Endothelial cell of umbilical vein (primary cell): ENCODE measurements around the gene RTEL1. TPM values are rescaled to one million over a fixed set of nuclear protein-coding genes. Genes with fewer than 3 reads are reported as not detected.

Source experiments
- BruUV-seq: library from RNA; stranded (reverse); fragments of 400-500 nt; replicated peaks from 2 replicates; lab custom pipeline; 2021; lab: Mats Ljungman, UMichigan
- CTCF ChIA-PET: fragments of 300-600, 350-600 bp; sonication (Branson Sonifier 250); formaldehyde crosslinking; loops from one replicate; lab custom pipeline; 2021; ENCODE audit warnings: antibody characterized with exemption, inconsistent platforms; lab: Charles Lee
- POLR2A ChIA-PET: fragments of 300-600, 350-600 bp; sonication (Branson Sonifier 250); formaldehyde crosslinking; loops from one replicate; lab custom pipeline; 2021; ENCODE audit warnings: antibody characterized with exemption, inconsistent platforms; lab: Charles Lee
- DNase-seq: peaks from one replicate; pipeline ENCODE4 v3.0.0-alpha.2; 2011; ENCODE audit warnings: low read depth, low spot score
- FAIRE-seq: peaks from 2 replicates; lab custom pipeline; 2011; peaks lifted over from hg19 to GRCh38; lab: Jason Lieb, UNC
- H2AFZ ChIP-seq: 2 replicates; pipeline ENCODE4 v1.6.0; 2012; ENCODE audit warnings: low read depth, low read length, control low read depth, inconsistent platforms
- H3K27ac ChIP-seq: 2 replicates; pipeline ENCODE4 v1.5.1; 2011; ENCODE audit warnings: low read depth, mild to moderate bottlenecking, control low read depth, low read length, moderate library complexity; ENCODE audit not compliant: insufficient read depth
- H3K27me3 ChIP-seq, 2 experiments: 2 replicates each; pipeline versions ENCODE4 v1.6.0 to v1.6.1; 2011; ENCODE audit warnings: low read length in 2 of 2, mixed read lengths in 1 of 2; ENCODE audit not compliant: control insufficient read depth in 2 of 2, insufficient read depth in 2 of 2
- H3K36me3 ChIP-seq, 2 experiments: 2 replicates in 1 of 2; 3 replicates in 1 of 2; pipeline ENCODE4 v1.5.1; 2011; ENCODE audit warnings: low read length in 2 of 2, mild to moderate bottlenecking in 1 of 2, moderate library complexity in 1 of 2; ENCODE audit not compliant: control insufficient read depth in 2 of 2, insufficient read depth in 2 of 2; ENCODE audit errors: extremely low read depth in 1 of 2
- H3K4me1 ChIP-seq: 3 replicates; pipeline ENCODE4 v1.5.1; 2011; ENCODE audit warnings: mild to moderate bottlenecking, low read length; ENCODE audit not compliant: control insufficient read depth, insufficient read depth; ENCODE audit errors: extremely low read depth
- H3K4me2 ChIP-seq: 2 replicates; pipeline ENCODE4 v1.6.1; 2011; ENCODE audit warnings: low read length, control low read depth, mixed read lengths; ENCODE audit not compliant: insufficient read depth
- H3K4me3 ChIP-seq, 3 experiments: fragments of 200-600 bp in 1 of 3; sonication (generic), shearing (Covaris generic) in 1 of 3; replicated peaks in 1 of 3; 2 replicates each; pipeline ENCODE4 v1.5.1; 2011 to 2016; ENCODE audit warnings: control low read depth in 3 of 3, low read length in 3 of 3, mild to moderate bottlenecking in 2 of 3, inconsistent platforms in 1 of 3, low read depth in 1 of 3, moderate library complexity in 1 of 3; ENCODE audit not compliant: insufficient read depth in 1 of 3
- H3K79me2 ChIP-seq: 2 replicates; pipeline ENCODE4 v1.6.0; 2012; ENCODE audit warnings: low read length, inconsistent platforms; ENCODE audit not compliant: control insufficient read depth, insufficient read depth
- H3K9ac ChIP-seq: replicated peaks from 2 replicates; pipeline ENCODE3; 2011; ENCODE audit warnings: low read length, control low read depth; ENCODE audit not compliant: insufficient read depth; ENCODE audit errors: extremely low read depth
- H3K9me1 ChIP-seq: replicated peaks from 3 replicates; pipeline ENCODE4 v1.6.0; 2011; ENCODE audit warnings: mild to moderate bottlenecking, low read length; ENCODE audit not compliant: control insufficient read depth, insufficient read depth; ENCODE audit errors: extremely low read depth
- H3K9me3 ChIP-seq: replicated peaks from 2 replicates; pipeline ENCODE4 v1.5.1; 2012; ENCODE audit warnings: low read length, inconsistent platforms; ENCODE audit not compliant: control insufficient read depth, insufficient read depth
- H4K20me1 ChIP-seq: replicated peaks from 2 replicates; pipeline ENCODE3; 2011; ENCODE audit warnings: mild to moderate bottlenecking, low read length; ENCODE audit not compliant: control insufficient read depth, insufficient read depth; ENCODE audit errors: extremely low read depth
- EZH2 ChIP-seq: IDR thresholded peaks from 2 replicates; pipeline ENCODE4 v1.6.1; 2012; ENCODE audit warnings: borderline replicate concordance, low read depth, mild to moderate bottlenecking, moderate library complexity, low read length, inconsistent platforms; ENCODE audit not compliant: severe bottlenecking
- FOS ChIP-seq: IDR thresholded peaks from 2 replicates; pipeline ENCODE4 v1.6.1; 2011; ENCODE audit warnings: mild to moderate bottlenecking, low read length, moderate library complexity, borderline replicate concordance; ENCODE audit not compliant: insufficient read depth
- GATA2 ChIP-seq: IDR thresholded peaks from 2 replicates; pipeline ENCODE4 v1.7.0; 2011; ENCODE audit warnings: low read depth, mild to moderate bottlenecking, moderate library complexity, mixed read lengths, low read length; ENCODE audit not compliant: insufficient read length, insufficient read depth
- JUN ChIP-seq: IDR thresholded peaks from 2 replicates; pipeline ENCODE4 v1.6.1; 2011; ENCODE audit warnings: borderline replicate concordance, low read depth; ENCODE audit not compliant: insufficient read length, insufficient read depth
- MYC ChIP-seq: IDR thresholded peaks from one replicate; pipeline ENCODE4 v1.6.1; 2011; ENCODE audit warnings: mild to moderate bottlenecking, low read depth, low read length
- POLR2A ChIP-seq: IDR thresholded peaks from 2 replicates; pipeline ENCODE4 v1.6.1; 2012; ENCODE audit warnings: low read depth, mild to moderate bottlenecking, control low read depth, low read length
- POLR2AphosphoS5 ChIP-seq: IDR thresholded peaks from 2 replicates; pipeline ENCODE4 v1.6.1; 2012; ENCODE audit warnings: low read depth, mild to moderate bottlenecking, control low read depth, low read length, moderate library complexity; ENCODE audit not compliant: insufficient read depth
- dilution Hi-C: fragments of 300-500 bp; cut with MboI; formaldehyde crosslinking; loops from one replicate; pipeline ENCODE4 v1.15.0; 2019; ENCODE audit warnings: low sequenced_read_pairs; ENCODE audit not compliant: extremely low pct_ligation_motif_present
- intact Hi-C: fragments of 100-400 bp; cut with micrococcal nuclease; formaldehyde crosslinking; loops from one replicate; pipeline ENCODE4 v1.10.0; 2022
- polyA plus RNA-seq, 4 experiments: library from polyadenylated mRNA; depleted of rRNA in 3 of 4; stranded (reverse) in 3 of 4; unstranded in 1 of 4; fragments of >200 nt; gene quantifications; 2 replicates each; pipeline versions ENCODE4 v1.2.1 to v1.2.3, GENCODE V29; 2011 to 2012; ENCODE audit warnings: missing spikeins in 1 of 4
- total RNA-seq: library from RNA; stranded (reverse); gene quantifications from 2 replicates; pipeline ENCODE4 v1.2.3, GENCODE V29; 2021
- TF ChIP-seq, protein P1 (sequence below): IDR thresholded peaks from 2 replicates; pipeline ENCODE4 v1.6.1; 2011; ENCODE audit not compliant: insufficient read depth, insufficient read length
- TF ChIP-seq, protein P2 (sequence below), 2 donors: IDR thresholded peaks; 1 replicate in 1 of 2; 2 replicates in 1 of 2; pipeline ENCODE4 v1.5.1; 2011; ENCODE audit warnings: low read length in 2 of 2, mild to moderate bottlenecking in 2 of 2, moderate library complexity in 2 of 2, control low read depth in 1 of 2, inconsistent platforms in 1 of 2, low read depth in 1 of 2; ENCODE audit not compliant: insufficient read depth in 1 of 2; ENCODE audit errors: extremely low read depth in 1 of 2

The RTEL1 gene
- total and polyA plus RNA-seq, 2 donors (not counting 3 experiments of a cell fraction or from before 2014, with no cell fraction given) = 17.0 to 44.9 TPM

DNA sequence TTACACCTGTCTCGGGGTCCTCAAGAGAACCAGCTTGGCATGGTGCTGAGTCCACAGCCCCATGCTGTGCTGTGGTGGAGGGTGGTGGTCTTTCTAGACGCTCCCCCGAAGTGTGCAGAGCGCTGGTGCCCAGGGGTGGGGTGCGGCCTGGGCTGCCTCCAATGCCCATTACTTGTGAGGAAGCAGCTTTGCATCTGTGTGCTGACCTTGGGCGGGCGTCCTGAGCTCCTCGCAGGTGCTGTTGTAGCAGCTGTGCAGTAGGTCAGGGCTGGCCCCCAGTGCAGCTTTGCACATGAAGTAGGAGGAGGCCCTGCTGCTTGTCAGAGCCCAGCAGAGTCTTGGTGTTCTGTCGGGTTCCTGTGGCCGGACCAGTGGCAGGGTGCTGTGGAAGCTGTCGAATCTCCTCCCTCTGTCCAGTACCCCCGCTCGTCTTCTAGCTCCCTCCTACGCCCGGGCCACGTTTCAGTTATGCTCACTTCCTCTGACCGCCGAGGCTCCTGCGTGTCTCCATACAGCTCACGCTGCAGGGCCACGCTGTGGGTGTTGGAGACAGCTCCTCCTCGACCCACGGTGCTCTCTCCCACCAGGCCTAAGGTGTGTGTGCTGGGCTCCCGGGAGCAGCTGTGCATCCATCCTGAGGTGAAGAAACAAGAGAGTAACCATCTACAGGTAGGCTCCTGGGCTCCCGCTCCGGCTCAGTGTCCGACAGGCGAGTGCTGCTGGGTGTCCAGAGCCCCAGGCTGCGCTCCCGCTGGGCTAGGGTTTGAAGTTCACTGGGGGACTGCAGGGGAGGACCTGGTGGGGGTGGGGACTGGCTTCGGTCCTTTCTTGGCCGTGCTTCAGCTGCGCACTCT lies 4.1 kb downstream of the RTEL1 start:
- no TSS peak for BruUV-seq
- DNase-seq = no peak
- TF ChIP-seq, protein P1, sequence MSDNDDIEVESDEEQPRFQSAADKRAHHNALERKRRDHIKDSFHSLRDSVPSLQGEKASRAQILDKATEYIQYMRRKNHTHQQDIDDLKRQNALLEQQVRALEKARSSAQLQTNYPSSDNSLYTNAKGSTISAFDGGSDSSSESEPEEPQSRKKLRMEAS = no peak
- TF ChIP-seq JUN (no peak), POLR2AphosphoS5 (no peak), EZH2 (no peak), POLR2A (no peak), MYC (no peak), GATA2 (no peak), FOS (no peak)
- TF ChIP-seq, protein P2, sequence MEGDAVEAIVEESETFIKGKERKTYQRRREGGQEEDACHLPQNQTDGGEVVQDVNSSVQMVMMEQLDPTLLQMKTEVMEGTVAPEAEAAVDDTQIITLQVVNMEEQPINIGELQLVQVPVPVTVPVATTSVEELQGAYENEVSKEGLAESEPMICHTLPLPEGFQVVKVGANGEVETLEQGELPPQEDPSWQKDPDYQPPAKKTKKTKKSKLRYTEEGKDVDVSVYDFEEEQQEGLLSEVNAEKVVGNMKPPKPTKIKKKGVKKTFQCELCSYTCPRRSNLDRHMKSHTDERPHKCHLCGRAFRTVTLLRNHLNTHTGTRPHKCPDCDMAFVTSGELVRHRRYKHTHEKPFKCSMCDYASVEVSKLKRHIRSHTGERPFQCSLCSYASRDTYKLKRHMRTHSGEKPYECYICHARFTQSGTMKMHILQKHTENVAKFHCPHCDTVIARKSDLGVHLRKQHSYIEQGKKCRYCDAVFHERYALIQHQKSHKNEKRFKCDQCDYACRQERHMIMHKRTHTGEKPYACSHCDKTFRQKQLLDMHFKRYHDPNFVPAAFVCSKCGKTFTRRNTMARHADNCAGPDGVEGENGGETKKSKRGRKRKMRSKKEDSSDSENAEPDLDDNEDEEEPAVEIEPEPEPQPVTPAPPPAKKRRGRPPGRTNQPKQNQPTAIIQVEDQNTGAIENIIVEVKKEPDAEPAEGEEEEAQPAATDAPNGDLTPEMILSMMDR (IDR thresholded peaks at IDR 0.05; ENCODE audit: extremely low read depth in 1 of 2, insufficient read depth in 1 of 2, low read depth in 1 of 2, low read length in 2 of 2) = no peak
- Histone ChIP-seq H3K9me3 (no peaks in the 10 kb centered on the region), H3K9ac (no peak overlapping the region), H3K4me2 (no peak overlapping the region), H3K36me3 (peaks cover 0 to 29% of the 10 kb centered on the region in 2 experiments), H3K4me3 (no peak overlapping the region), H3K79me2 (peaks cover 18% of the 10 kb centered on the region), H2AFZ (no peak overlapping the region), H3K27ac (no peak overlapping the region), H3K9me1 (no peaks in the 10 kb centered on the region), H3K27me3 (no peaks in the 10 kb centered on the region), H3K4me1 (peaks cover 10% of the 10 kb centered on the region), H4K20me1 (no peaks in the 10 kb centered on the region)
- intact Hi-C loops = no loop called here
- POLR2A ChIA-PET = no interaction called here
- CTCF ChIA-PET = interaction anchor here (1.4 to 2.6 kb wide), 2 partner anchors 10 to 20 kb away, joined by 3 to 11 read pairs; no protein-coding TSS in a partner anchor
- no peak for FAIRE-seq
- dilution Hi-C loops = no loop called here
